Head of caudate nucleus (tissue), 42 donors: Measurements from ENCODE around the gene ZIC5.

Experiments used
- DNase-seq, 42 donors: peaks; one replicate each; pipeline versions ENCODE4 v3.0.0 to v3.0.0-alpha.2; 2020 to 2021; ENCODE audit warnings: mixed read lengths in 7 of 42
- intact Hi-C: fragments of 100-400 bp; cut with DNase I; formaldehyde crosslinking; loops from one replicate; pipeline ENCODE4 v1.15.0; 2022

Gene ZIC5

DNA sequence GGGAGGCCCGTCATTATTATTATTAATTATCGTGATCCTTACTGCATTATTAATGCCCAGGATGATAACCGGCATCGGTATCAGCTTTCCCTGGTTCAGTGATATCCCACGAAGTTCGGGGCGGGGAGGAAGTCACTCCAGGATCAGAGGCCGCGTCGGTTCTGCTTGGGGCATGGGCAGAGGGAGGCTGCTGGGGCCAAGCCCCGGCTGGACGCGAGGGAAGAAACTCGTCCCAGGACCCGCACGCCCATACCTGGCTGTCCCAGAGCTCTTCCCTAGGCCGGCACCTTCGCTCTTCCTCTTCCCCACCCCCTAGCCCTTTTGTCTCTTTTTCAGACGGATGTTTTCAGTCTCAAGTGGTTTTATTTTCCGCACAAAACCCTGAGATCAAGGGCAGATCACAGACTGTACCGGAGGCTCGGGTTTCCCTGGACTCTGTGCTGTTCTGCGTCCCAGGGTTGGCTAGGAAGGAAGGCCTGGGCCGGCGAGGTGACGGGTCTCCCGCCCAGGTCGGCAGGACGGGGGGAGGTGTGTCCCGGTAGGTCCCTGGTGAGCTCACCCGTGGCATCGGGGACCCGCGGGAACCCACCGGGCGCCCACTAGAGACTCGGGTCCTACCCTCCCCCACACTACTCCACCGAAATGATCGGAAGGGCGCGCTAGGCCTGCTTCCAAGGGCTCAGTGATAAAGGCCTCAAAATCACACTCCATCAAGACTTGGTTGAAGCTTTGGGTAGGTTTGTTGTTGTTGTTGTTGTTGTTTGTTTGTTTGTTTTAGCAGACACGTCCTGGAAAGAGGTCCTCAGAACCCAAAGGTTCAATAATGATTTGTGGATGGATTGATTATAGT, 17.9 kb upstream of the ZIC5 start:
- intact Hi-C loops: no loop called here
- no peak for DNase-seq

DNA sequence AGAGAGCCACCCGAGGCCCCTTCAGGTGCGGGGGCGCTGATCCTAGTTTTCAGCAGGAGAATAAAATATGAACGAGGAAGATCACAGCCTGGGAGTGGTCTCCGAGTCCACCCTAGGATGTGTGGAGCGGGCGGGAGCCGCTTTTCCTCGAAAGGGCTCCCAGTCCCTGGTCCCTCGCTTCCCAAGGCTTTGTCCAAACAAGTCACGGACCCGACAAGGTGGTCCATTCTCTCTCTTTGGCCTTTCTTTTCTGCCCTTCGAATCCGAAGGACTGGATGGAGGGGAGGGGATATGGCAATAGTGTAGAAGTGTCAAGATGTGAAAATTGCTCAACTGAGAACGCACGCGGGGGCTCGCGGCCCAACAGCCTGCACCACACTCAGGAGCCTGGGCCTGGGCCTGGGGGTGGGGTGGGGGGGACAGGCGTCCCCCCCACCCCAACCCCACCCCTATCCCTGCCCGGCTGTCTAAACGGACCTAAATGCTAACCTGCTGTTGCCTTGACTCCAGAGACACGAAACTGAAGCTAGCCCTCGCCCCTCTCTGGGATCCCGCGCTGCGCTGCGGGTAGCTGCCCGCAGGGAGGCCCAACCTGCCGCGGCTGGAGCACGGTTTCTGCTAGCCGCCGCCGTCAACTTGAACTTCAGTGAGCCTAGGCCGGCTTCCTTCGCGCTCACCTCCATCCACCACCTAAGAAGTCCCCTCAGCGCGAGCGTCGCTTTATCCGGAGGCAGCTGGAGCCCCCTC, 17.1 kb upstream of the ZIC5 start:
- no peak for DNase-seq
- intact Hi-C loops: no loop called here

DNA sequence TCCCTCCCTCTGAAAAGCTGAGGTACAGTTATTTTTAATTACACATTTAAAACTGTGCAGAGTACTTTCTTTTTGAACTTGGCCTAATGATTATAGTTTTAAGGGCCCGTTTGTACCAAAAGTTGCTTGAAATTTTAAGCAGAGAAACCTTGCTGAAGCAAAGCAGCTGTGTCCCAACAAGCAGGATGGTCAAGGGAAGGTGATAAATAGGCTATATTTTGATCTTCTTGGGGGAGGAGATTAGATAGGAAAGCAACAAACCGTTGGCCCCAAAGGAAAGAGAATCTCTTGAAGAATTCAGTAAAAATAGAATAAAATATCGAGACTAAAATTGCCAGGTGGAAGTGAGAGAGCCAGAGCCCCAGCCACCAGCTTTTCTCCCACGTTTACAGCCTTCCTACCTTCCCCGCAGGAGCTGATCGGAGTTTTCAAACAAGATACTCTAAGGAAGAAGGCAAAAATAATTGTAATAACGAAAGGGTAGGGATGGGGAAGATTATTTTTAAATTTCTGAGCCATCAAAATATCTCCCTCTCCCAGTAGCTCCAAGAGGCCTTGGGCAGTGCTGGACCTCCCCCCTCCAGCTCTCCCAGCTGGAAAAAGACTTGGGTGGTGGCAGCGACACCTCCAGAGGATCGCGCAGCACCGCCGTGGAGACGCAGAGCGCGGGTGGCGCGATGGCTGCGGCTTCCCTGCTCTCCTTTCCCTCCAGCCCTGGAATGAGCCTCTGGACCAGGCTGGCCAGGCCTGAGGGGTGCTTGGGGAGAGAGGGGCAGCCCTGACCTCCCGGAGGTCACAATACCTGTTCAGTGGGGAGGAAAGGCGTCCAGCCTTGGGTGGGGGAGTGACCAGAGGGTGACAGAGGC, 15.8 kb upstream of the ZIC5 start:
- intact Hi-C loops: no loop called here
- DNase-seq: no peak

DNA sequence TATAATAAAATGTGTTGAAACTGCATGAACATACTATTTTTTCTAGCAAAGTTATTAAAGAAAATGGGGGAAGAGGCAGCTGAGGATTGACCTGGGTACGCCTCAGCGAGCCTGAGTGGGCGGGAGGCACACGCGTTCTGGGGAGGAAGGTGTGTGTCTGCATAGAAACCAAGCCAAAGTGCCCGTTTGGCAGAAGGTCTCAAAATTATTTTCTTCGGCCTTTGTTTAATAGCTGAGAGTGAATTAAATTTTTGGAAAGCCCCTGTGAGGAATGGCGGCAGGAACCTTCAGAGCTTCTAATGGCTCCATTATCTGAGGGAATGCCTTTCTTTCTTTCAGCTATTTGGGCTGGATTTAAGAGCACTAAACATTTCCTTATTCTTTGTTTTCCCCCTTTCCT, 15.2 kb upstream of the ZIC5 start:
- no peak for DNase-seq
- intact Hi-C loops: no loop called here

DNA sequence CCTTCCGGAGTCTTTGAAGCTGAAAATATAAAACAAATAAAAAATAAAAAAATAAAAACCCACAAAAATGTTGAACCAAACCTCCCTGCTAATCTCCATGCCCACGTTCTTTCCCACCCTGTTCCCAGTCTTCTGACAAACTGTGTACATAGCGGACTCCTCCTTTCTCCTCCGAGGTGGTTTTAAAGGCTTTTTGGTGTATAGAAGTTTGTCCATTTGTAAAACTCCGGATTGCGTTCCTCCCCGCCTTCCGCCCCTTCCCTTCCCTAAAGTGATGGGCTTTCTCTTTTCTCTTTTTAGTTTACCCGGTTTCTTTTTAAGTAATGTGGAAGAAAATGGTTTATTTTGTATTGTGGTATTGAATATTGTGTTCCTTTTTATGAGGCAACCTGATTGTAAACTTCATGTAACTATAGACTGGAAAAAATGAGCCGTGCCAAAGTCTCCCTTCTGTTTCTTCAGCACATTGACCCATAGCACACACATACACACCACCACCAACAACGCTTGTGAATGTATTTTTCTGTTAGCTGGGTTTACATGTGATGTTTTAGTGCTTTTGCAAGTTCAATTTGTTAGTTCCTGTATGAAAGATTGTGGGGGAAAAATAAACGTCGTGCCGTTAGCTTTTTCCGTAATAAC, 14.4 kb upstream of the ZIC5 start:
- intact Hi-C loops: no loop called here

DNA sequence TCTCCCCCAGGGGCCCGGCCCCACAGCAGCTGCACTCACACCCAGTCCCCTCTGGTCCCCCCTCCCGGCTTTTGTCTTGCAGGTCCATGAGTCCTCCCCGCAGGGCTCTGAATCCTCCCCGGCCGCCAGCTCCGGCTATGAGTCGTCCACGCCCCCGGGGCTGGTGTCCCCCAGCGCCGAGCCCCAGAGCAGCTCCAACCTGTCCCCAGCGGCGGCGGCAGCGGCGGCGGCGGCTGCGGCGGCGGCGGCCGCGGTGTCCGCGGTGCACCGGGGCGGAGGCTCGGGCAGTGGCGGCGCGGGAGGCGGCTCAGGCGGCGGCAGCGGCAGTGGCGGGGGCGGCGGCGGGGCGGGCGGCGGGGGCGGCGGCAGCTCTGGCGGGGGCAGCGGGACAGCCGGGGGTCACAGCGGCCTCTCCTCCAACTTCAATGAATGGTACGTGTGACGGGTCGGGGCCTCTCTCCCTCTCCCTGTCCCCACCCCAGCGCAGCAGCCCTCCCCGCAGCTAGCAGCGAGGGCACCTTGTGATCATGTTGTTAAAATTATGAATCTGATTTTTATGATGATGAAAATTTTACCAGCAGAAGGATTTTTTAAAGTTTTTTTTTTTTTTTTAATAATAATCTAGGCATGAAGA, 13.8 kb upstream of the ZIC5 start:
- intact Hi-C loops: no loop called here
- no peak for DNase-seq

More for the DNA sequence above, 14.4 kb upstream of the ZIC5 start:
- no peak for DNase-seq

DNA sequence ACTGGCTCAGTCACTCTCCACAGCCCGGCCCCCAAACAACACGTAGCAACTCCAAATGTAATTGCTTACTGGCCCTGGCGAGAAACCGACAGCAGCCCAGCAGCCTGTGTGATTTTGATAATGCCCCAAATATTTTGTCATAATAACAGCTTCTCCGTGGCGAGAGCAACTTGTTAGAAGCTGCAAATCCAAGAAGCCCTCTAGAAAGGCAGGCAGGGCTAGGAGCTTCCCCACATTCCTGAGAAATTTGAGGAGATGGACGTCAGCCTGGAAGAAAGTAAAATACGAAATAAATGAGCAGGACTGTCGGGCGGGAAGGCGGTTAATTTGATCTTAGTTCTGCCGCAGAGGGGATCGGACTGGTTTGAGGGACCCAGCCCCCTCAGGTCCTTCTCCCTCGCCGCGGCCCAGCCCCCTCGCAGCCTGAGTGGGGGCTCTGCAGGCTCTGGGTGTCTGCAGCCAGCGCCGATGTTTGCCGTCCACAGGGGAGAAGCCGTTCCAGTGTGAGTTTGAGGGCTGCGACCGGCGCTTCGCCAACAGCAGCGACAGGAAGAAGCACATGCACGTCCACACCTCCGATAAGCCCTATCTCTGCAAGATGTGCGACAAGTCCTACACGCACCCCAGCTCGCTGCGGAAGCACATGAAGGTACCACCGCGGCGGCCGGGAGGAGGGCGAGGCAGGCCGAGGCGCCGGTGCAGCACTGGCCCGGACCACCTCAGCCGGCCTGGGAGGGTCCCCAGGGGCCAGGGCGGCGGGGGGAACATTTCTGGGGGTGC, 13.1 kb upstream of the ZIC5 start:
- peak in 1 of 42 donors; percentile 32 for DNase-seq
- intact Hi-C loops: no loop called here

DNA sequence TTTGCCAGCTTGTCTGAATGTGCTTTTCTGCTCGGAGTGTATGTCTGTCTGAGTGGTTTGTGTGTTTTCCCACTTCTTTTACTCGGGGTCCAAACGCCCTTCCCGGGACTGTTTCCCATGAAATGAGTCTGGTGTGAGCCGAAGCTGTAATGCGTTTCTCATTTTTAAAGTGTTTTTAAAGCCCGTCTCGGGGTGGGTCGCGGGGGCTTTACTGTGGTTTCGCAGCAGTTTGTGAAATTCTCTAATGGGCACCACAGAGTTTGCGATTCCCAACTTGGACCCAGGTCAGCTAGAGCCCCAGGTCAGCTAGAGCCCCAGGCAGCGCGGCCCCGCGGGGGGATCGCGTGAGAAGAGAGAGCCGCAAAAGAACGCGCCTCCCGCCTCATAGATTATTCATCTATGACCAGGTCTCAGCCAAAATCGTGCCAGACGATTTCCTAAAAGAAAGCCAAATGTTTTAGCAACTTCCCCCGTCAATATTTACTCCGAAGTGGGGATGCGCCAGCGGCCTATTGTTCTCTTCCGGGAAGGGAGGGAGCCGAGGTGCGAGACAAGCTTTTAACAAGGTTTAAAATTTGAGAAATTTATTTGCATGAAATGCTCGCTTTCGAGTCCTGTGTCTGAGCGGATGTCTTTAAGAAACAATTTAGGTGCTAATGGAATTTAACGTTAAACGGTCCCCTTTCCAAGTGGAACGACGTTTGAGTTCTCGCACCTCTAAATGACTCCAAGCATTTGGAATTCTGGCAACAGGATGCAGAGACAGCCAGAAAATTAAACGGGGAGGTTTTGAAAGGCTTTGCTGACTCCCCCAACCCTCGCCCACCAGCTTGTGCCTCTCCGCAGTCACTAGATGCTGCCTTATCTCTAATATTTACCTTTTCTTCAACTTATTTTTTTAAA, 12.2 kb upstream of the ZIC5 start:
- intact Hi-C loops: no loop called here
- DNase-seq: peak in 1 of 42 donors; percentile 28

DNA sequence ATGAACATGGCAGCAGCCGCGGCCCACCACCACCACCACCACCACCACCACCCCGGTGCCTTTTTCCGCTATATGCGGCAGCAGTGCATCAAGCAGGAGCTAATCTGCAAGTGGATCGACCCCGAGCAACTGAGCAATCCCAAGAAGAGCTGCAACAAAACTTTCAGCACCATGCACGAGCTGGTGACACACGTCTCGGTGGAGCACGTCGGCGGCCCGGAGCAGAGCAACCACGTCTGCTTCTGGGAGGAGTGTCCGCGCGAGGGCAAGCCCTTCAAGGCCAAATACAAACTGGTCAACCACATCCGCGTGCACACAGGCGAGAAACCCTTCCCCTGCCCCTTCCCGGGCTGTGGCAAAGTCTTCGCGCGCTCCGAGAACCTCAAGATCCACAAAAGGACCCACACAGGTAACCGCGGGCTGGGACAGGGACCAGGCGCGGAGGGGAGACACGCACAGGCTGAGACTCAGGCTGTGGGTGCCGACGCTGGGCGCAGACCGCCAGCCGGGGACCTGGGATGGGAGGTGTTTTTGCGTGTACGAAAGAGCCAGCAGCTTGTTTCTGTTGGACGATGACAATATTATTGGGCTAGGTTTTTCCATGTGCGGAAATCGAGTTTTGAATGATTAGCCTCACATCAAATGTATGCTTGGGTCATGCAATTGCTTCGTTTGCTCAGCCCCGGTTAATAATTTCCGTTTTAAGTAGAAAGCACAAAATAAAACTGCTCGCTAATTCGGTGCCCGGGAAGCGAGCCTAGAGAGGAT, 11.3 kb upstream of the ZIC5 start:
- intact Hi-C loops: no loop called here
- peak in 1 of 42 donors; percentile 27 for DNase-seq

DNA sequence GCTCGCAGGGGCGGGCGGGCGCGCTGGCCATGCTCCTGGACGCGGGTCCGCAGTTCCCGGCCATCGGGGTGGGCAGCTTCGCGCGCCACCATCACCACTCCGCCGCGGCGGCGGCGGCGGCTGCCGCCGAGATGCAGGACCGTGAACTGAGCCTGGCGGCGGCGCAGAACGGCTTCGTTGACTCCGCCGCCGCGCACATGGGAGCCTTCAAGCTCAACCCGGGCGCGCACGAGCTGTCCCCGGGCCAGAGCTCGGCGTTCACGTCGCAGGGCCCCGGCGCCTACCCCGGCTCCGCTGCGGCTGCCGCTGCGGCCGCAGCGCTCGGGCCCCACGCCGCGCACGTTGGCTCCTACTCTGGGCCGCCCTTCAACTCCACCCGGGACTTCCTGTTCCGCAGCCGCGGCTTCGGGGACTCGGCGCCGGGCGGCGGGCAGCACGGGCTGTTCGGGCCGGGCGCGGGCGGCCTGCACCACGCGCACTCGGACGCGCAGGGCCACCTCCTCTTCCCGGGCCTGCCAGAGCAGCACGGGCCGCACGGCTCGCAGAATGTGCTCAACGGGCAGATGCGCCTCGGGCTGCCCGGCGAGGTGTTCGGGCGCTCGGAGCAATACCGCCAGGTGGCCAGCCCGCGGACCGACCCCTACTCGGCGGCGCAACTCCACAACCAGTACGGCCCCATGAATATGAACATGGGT, 10.6 kb upstream of the ZIC5 start:
- DNase-seq: peak in 3 of 42 donors; percentile 5 to 38 (median 35)
- intact Hi-C loops: no loop called here

DNA sequence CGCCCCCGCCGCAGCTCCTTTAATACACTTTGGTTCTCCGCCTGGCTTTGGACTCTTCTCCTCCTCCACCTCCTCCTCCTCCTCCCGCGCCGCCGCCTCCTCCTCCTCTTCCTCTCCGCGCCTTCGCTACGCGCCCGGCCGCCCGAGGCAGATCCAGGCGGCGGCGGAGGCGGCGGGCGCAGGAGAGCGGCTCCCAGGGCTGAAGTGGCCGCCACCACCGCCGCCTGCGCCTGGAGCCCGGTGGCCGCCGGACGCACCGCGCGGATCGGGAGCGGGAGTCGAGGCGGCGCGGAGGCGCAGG, 10.1 kb upstream of the ZIC5 start, which contains the start of gene ZIC2:
ZIC2 (plus strand) TSS at position 50 of the 301 bp plus-strand sequence. CDS start 281 bp downstream, outside the sequence.
- no peak for DNase-seq
- intact Hi-C loops: no loop called here

DNA sequence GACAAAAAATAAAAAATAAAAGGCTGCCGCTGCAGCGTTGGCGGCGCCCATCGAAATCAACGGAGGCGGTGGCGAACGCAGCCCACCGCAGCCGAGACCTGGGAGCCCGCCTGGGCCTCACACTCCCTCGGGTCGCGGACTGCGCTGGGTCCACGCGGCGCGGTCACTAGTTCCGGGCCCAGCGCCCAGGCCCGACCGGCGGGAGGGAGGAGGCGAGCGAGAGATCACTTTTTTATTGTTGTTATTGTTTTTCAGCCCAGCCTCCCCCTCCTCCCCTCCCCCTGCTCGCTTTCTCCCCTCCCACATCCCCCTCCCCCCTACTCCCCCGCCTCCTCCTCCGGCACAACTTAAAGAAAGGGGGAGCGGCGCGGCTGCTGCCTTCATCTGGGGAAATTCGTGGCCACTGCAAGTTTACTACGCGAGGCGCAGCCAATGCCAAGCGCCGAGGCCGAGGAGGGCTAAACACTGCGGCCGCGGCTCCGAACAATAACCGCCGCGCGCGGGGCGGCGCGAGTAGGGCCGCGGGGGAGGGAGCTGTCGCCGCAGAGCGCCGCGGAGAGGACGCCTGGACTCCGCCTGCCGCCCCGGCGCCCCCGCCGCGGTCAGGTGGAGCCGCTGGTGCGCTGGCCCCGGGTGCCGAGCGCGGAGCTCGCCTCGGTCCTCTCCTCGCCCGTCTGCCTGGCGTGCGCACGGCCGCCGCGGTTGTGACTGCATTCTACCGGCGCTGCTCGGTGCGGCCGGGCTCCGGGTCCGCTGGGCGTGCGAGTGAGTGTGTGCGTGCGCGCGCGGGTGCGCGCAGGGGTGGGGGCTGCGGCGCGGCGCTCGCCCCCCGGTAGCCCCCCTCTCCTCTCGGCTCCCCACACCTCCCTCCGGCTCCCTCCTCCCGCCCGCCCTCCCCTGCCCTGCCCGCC, 9.5 kb upstream of the ZIC5 start:
- intact Hi-C loops: no loop called here
- peak in 2 of 42 donors; percentile 36 to 42 for DNase-seq

DNA sequence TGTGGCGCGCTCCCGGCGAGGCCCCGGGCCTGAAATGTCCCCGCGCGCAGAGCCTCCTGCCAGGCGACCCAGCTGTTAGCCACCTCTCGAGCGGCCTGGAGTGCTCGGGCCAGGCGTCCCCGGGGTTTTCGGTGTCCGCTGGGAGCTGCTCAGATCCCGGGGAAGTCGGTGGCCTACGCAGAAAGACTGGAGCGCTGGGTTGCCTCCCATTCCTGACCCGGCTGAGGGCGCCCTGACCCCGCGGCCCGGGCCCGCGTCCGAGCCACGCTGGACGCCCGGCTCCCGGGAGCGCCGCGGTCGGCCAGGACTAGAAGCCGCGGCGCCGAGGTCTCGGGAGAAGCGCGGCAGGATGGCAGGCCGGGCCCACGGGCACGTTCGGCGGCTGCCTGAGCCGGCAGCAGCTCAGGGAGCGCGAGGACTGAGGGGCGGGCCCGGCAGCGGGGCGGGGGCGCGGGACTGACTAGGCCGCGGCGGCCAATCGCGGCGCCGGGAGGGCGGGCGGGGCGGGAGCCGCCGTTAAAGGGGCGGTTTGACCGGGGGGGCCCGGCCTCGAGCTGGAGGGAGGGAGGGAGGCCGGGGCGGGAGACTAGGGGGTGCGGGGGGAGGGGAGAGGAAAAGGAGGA, 8.7 kb upstream of the ZIC5 start:
- intact Hi-C loops: no loop called here

More for the DNA sequence above, 8.7 kb upstream of the ZIC5 start:
- peak in 21 of 42 donors; percentile 22 to 72 (median 54) for DNase-seq
